Adipocyte (in vitro differentiated cells): ENCODE data around the gene FOXA2.
"Not testable (repeated sequence)": the region's sequence is repeated elsewhere in the genome, so short reads cannot be mapped to it uniquely, and the experiment has no call there.

Source experiments
- DNase-seq: peaks from one replicate; pipeline ENCODE4 v3.0.0-alpha.2; 2015; ENCODE audit warnings: low read depth
- H3K27me3 ChIP-seq: replicated peaks from 2 replicates; pipeline ENCODE4 v1.7.0; 2013; ENCODE audit warnings: mild to moderate bottlenecking, low read length, moderate library complexity; ENCODE audit not compliant: control insufficient read depth, insufficient read depth
- H3K36me3 ChIP-seq: 2 replicates; pipeline ENCODE4 v1.7.0; 2013; ENCODE audit warnings: low read length, mild to moderate bottlenecking, moderate library complexity; ENCODE audit not compliant: control insufficient read depth, insufficient read depth, severe bottlenecking
- H3K4me1 ChIP-seq: 2 replicates; pipeline ENCODE4 v1.7.0; 2013; ENCODE audit warnings: mild to moderate bottlenecking, low read length, moderate library complexity; ENCODE audit not compliant: control insufficient read depth, insufficient read depth
- H3K4me3 ChIP-seq: 2 replicates; pipeline ENCODE4 v1.7.0; 2013; ENCODE audit warnings: mild to moderate bottlenecking, low read length, moderate library complexity
- H3K9ac ChIP-seq: 2 replicates; pipeline ENCODE4 v1.7.0; 2013; ENCODE audit warnings: mild to moderate bottlenecking, low read length, moderate library complexity
- H3K9me3 ChIP-seq: 2 replicates; pipeline ENCODE4 v1.7.0; 2013; ENCODE audit warnings: mild to moderate bottlenecking, low read length, moderate library complexity; ENCODE audit not compliant: control insufficient read depth

The FOXA2 gene

GRCh38 chr20:22611636-22612035 lies 27.3 kb upstream of the FOXA2 start:
- Histone ChIP-seq H3K4me3 (no peak overlapping the region), H3K9me3 (no peaks in the 10 kb centered on the region), H3K9ac (no peak overlapping the region), H3K4me1 (no peaks in the 10 kb centered on the region), H3K36me3 (no peaks in the 10 kb centered on the region), H3K27me3 (peaks cover 43% of the 10 kb centered on the region)
- no peak for DNase-seq

DNA sequence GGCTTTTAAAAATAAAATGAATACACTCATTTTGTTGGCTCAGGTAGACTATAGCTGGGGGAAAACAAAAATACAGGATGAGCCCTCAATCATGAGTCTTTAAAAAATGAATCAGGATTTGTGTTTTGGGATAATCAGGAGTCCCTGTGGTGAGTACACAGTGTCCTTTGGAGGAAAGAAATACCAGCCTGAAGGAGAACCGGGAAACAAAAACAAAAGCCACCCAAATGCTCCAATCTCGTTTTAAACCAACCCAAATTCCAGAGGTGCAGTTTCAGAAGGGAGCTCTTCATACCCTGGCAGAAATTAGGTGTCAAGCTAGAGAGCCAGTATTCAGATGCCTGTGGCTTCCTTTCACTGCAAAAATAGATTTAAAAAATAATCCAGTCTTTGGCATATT lies 23.3 kb upstream of the FOXA2 start:
- Histone ChIP-seq H3K9ac (no peak overlapping the region), H3K9me3 (no peaks in the 10 kb centered on the region), H3K4me1 (no peaks in the 10 kb centered on the region), H3K27me3 (peaks cover 45% of the 10 kb centered on the region), H3K36me3 (no peaks in the 10 kb centered on the region), H3K4me3 (no peak overlapping the region)
- no peak for DNase-seq

DNA sequence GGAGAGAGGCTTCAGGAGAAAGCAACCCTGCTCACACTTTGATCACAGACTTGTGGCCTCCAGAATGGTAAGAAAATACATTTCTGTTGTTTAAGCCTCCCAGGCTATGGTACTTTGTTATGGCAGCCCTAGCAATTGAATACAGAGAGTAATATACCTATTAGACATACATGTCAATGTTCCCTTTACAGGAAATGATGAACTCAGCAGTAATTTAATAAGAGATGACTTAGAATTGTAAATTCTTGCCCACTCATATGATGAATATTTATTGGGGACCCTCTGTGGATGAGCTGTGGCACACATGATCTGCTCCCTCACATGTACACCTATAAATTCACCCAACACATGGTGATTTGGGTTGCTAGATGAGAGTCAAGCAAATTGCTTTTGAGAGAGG lies 20.4 kb upstream of the FOXA2 start:
- Histone ChIP-seq H3K9ac (no peak overlapping the region), H3K9me3 (no peaks in the 10 kb centered on the region), H3K4me3 (no peak overlapping the region), H3K36me3 (no peaks in the 10 kb centered on the region), H3K4me1 (no peaks in the 10 kb centered on the region), H3K27me3 (peaks cover 46% of the 10 kb centered on the region)
- DNase-seq: no peak

DNA sequence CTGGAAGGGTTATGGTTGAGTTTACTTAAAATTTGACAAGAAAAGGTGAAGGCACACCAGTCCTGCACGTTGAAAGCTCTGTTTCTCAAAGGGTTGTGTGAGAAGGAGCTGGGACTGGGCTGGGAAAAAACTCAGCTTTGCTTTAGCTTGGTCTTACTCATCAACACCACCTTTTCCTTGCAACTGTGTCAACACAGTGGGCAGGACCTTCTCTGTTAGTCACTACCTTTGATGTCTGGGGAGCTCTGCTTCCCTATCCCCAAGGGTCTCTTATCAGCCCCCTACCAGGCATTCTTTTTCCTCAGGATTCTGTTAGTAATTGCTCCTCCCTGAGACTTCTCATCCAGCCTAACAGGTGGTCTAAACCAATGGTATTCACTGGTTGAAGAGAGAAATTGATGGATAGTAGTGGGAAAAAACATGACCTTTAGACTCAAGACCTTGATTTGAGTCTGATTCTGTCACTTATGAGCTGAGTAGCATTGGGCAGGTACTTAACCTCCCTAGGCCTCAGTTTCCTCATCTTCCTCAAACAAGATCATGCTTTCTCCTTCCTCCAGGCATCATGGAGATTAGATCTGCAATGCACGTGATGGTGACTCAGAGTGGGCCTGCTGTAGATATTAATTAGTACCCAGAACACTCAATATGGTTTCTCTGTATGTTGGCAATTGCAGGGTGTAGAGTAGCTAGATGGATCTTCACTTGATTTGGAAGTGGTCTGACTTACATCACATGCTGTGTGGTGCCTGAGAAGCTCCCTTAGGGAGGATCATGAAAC lies 17.2 kb upstream of the FOXA2 start:
- Histone ChIP-seq H3K9me3 (no peaks in the 10 kb centered on the region), H3K9ac (no peak overlapping the region), H3K36me3 (no peaks in the 10 kb centered on the region), H3K4me3 (no peak overlapping the region), H3K27me3 (peaks cover 41% of the 10 kb centered on the region), H3K4me1 (no peaks in the 10 kb centered on the region)
- no peak for DNase-seq

GRCh38 chr20:22599258-22599657 lies 14.9 kb upstream of the FOXA2 start:
- not testable (repeated sequence) for H3K4me1 ChIP-seq, DNase-seq, H3K9me3 ChIP-seq, H3K36me3 ChIP-seq, H3K4me3 ChIP-seq, H3K9ac ChIP-seq
- H3K27me3 ChIP-seq: peaks cover 36% of the 10 kb centered on the region

DNA sequence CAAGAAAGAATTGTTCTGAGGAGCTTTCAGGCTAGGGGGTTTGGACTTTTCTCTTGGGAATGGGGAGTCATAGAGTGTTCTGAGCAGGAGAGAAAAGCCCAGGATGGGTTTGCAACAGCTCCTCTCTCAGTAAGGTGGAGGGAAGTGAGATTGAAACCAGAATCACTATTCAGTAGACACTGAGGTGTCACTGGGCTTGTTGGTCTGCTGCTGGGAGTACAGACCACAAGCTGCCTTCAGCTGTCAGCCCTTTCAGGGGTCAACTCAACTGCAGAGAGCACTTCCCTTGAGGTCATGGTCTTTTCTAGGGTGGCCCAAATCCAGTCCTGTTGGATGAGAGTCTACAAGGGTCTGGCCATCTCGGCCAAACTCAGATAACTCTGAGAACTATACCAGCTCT lies 12.9 kb upstream of the FOXA2 start:
- Histone ChIP-seq H3K9me3 (no peaks in the 10 kb centered on the region), H3K27me3 (peaks cover 35% of the 10 kb centered on the region), H3K36me3 (no peaks in the 10 kb centered on the region), H3K9ac (no peak overlapping the region), H3K4me3 (no peak overlapping the region), H3K4me1 (no peaks in the 10 kb centered on the region)
- no peak for DNase-seq

DNA sequence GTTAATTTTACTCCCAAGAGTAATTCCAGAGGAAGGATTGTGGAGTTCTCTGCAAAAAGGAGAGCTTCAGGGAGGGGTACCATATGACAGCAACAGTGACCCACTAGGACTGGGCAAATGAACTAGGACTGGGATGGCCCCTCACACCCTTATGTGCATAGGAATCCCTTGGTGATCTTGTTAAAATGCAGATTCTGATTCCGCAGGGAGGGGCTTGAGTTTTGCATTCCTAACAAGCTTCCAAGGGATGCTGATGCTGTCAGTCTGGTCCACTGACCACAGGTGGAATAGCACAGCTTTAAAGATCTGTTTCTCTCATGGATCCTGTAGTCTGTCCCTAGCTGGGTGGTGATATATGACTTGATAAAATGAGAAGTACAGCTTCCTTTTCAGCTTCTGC lies 6.3 kb upstream of the FOXA2 start:
- Histone ChIP-seq H3K36me3 (no peaks in the 10 kb centered on the region), H3K4me3 (no peak overlapping the region), H3K4me1 (no peaks in the 10 kb centered on the region), H3K27me3 (peaks cover 69% of the 10 kb centered on the region), H3K9ac (no peak overlapping the region), H3K9me3 (no peaks in the 10 kb centered on the region)
- no peak for DNase-seq

DNA sequence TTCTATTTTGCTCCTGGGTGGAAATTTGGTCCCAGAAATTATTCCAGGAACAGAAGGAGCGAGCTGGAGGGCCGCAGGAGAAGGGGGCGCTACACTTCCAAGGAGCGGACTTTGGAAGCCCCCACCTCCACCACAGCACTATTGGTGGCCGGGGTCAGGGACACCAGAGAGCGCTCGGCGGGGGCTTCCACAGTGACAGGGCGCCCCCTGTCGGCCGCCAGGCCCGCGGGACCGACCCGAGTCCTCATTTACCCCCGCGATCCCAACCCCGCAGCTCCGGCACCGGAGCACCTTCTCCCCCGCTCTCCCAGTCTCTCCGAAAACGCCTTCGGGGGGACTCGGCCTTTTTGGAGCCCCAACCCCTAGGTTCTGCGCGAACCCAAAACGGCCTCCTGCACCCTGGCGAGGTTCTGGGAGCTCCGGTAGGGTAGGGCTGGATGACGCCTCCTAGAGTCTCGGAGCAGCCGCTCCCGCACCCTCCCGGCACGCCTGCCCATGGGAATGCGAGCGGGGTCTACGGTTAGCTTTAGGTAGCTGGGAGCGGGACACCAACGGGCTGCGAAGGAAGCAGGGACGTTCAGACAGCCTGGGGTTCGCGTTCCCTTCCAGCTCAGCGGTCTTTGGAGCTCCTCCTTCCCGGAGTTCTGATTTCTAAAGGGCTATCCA lies 2.4 kb upstream of the FOXA2 start:
- Histone ChIP-seq H3K27me3 (peaks cover 79% of the 10 kb centered on the region), H3K9me3 (no peaks in the 10 kb centered on the region), H3K36me3 (no peaks in the 10 kb centered on the region), H3K9ac (no peak overlapping the region), H3K4me1 (peaks cover 8% of the 10 kb centered on the region), H3K4me3 (peak overlapping the region; percentile 58)
- DNase-seq: no peak

DNA sequence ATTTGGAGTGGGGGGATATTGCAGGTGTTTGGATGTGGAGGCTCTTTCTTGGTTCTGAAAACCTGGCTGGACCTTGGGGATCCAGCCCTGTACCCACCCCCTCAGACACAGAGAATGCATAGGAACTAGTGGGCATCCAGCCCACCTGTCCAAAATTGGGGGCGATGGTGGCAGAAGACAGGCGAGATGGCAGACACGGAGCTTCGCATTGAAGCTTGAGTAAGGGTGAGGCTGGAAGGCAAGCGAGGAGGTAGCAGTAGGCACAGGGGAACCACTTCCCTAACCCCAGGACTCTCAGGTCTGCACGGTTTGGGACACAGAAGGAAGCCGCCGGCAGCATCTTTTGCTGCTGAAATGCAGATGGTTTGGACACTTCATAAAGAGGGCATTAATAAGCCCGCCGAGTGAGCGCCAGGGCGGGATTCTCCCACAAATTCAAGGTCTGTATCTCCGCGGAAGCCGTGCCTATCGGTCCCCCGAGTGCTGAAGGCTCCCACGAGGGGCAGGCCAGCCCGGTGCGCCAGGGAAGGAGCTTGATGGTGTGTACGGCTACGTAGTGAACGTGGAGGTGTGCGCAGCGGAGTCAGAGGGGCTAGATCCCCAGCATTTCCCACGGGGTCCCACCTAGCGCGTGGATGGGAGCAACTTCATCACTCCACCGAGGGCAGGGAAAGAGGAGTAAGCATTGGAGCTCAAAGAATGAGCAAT lies 1.6 kb upstream of the FOXA2 start:
- no peak overlapping the region for H3K4me3 ChIP-seq
- H3K27me3 ChIP-seq: peaks cover 81% of the 10 kb centered on the region
- H3K9ac ChIP-seq: no peak overlapping the region
- H3K36me3 ChIP-seq: no peaks in the 10 kb centered on the region
- H3K9me3 ChIP-seq: no peaks in the 10 kb centered on the region
- DNase-seq: no peak
- peaks cover 8% of the 10 kb centered on the region for H3K4me1 ChIP-seq

GRCh38 chr20:22584922-22585785 lies 782 bp upstream of the FOXA2 start:
- Histone ChIP-seq H3K9me3 (no peaks in the 10 kb centered on the region), H3K4me3 (no peak overlapping the region), H3K9ac (no peak overlapping the region), H3K36me3 (no peaks in the 10 kb centered on the region), H3K4me1 (peaks cover 8% of the 10 kb centered on the region), H3K27me3 (peaks cover 81% of the 10 kb centered on the region)
- DNase-seq: no peak
